HG02870 (cell line): Measurements from ENCODE around the gene ZIC4.

ENCODE experiments used
- ATAC-seq: cut with Tn5 transposase; IDR thresholded peaks from one replicate; pipeline ENCODE4 v1.9.1; 2021; ENCODE audit warnings: mild to moderate bottlenecking, moderate library complexity; ENCODE audit not compliant: unreplicated experiment

The ZIC4 gene

DNA sequence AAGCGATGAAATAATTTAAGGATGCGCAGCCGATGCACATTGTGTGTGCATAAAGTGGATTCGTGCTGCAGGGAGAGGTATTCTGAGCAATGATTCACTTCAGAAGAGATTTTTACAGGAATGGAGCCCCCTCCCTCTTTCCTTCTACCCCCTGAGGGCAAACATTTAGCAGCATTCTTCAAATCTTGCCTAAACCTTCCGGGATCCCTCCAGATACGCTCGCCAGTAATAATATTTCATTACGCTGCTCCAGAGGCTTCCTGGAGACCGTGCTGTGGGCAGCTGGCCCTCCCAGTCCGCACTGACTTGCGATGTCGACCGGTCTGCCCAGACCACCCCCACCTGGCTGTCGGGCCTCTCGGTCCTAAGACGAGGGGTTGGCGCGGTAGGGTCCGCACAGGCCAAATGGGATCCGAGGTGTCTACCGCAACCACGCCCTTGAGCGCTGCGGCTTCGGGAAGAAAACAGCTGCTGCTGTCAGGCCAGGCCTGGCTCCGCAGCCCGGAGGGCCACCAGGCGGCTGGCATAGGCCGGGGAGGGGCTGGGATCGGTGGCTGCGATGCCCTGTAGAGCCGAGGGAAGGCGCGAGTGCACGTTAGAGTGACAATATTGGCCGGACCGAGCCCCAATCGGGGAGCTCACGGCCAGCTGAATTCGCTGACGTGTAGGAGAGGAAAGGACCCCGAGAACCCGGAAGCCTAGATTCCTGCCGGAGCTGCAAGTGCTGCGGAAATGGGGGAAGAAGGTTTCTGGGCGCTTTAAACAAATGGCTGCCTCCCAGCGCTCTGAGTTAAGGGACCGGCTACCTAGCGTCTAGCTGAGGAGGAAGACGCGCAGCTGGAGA is 14.3 kb downstream of the ZIC4 start:
- ATAC-seq, result no peak

DNA sequence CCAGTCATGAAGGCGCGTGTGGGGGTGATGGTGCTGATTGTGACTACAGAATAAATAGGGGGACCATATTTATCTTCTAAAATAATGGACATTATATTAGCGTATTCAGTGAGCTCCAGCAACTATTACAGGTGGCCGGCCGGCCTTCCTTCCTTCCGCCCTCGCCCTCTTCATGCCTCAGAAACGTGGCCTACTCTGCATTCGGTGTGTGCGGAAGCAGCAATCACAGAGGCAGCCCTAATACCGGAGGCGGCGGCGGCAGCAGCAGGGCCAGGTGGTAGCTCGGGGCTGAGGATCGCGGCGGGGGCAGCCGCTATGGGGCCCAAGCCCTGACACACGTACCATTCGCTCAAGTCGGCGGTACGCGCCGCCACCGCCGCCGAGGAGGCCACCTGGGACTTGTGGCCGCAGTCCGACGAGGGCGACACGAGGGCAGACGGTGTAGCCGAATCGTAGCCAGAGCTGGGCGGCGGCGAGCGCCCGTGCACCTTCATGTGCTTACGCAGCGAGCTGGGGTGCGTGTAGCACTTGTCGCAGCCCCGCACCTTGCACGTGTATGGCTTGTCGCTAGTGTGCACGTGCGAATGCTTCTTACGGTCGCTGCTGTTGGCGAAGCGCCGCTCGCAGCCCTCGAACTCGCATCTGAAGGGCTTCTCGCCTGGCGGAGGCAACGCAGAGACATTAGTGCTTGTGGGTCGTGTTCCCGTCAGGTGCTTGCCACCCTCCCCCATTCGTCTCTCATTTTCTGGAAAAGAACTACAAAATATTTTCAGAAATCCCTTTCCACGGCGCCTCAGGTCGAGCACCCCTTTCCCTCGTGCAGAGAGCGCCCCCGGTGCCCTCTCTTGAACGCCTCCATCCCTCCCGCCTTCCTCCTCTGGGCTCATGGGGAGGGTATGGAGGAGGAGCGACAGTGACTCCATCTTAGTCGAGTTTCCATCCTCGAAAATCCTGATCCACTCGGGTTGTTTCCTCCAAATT is 15.5 kb downstream of the ZIC4 start:
- ATAC-seq, result no peak

DNA sequence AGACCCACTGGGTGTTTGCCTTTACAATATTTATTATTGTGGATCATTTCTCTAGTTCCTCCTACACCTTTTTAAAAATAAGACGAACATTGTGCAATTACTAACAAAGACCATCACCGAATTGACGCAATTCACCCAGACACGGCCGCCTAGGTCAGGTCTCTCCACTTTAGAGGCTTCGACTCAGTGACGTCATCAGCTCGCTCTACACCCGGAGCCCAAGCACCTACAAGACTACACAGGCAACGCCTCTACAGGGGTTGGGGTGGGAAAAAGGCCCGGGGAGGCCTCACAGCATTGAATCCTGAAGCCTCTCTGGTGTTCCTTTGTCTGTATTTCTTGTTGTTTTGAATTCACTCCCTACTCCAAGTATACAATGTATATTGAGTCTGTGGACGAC is 16.6 kb downstream of the ZIC4 start:
- no peak for ATAC-seq

DNA sequence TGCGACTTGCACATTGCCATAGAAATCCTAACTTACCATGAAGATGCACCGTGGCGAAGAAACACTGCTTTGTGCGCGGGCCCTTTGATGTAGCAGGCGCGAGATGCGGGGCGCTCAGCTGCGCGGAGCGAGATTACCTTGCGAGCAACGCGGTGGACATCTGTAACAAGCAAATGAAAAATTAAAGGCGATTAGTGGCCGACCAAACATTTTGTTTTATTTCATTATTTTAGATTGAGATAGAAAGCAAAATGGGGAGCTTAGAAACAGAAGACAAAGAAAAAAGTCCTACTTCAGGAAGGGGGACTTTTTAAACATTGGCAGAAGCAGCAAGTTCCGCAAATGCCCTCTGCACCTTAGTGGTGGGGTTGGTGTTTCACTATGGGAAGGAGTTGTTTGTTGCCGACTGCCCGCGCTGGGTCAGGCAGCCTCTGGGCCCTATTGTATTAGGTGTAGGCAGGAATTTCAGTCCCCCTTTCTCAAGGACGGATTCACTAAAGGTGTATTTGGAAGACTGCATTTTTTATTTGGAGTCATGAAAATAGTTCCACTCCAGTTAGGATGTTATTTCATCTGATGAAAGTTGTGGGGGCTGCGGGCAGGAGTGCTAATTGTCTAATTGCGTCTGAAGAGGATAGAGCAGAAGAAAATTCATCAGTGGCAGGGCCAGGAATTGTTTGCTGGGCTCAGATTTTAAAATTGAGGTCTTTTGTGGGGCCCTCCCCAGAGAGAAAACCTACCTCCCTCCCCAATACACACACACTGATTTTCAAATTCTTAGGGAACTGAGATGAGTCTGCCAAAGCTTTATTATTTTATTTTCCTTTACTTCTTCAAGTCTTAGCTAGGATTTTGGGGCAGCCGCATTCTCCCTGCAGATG is 17.4 kb downstream of the ZIC4 start:
- no peak for ATAC-seq

DNA sequence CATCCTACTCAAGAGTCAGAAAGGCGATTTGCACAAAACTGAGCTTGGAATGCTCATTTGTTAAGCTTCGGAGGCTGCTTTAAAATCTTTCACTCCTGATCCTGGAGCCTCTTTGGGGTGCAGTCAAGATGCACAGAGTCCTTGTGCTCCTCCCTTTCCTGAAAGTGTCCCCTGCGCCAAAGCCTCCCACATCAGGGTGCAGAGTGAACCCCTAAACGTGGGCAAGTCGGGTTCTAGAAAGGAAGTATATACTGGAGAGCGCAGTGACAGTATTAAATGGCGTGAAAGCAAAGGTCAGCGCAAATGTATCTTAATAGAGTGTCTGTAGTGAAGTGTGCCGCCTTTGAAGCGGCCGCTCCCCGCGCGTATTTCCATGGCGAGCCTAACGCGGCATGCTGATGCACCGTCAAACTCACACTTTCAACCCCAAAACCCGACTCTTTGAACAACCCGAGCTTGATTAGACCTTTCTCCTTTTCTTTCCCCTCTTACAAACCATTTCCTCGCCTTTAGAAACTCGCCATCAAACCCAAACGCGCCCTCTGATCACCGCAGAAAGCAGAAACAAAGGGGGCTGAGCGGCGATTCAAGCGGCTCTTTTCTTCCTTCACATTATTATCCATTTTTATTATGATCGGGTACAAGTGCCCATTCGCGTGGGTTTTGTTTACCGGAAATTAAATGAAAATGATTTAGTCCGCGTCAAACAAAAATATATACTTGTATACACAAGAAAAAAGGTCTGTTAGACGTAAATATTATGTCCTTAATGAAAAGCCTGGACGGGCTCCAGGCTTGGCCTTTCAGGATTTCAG is 18.3 kb downstream of the ZIC4 start:
- ATAC-seq, result no peak

DNA sequence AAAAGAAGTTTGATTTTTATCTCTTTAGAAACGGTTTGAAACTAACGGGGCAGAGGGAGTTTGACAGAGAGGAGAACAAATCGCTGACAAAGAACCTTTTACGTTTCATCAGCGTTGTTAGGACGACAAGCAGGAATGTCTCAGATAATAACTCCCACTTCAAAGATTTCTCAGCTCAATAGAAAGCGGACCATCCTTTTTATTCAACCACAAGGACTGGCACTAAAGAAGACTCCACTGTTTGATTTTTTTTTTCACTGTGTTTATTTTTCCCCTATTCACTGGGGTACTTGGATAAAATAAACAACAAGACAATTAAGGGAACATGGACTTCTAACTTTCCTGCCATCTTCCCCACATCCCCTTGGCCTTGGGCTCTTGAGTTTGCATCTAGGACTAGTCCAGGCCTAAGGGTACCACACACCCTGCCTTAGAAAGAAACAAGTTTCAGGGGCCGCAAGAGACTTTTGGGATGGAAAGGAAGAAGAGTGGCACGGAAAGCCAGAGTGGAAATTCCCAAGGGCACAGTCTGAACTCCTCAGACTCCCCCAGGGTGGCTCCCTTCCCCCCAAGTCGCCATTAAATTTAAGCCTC is 19.0 kb downstream of the ZIC4 start:
- no peak for ATAC-seq

DNA sequence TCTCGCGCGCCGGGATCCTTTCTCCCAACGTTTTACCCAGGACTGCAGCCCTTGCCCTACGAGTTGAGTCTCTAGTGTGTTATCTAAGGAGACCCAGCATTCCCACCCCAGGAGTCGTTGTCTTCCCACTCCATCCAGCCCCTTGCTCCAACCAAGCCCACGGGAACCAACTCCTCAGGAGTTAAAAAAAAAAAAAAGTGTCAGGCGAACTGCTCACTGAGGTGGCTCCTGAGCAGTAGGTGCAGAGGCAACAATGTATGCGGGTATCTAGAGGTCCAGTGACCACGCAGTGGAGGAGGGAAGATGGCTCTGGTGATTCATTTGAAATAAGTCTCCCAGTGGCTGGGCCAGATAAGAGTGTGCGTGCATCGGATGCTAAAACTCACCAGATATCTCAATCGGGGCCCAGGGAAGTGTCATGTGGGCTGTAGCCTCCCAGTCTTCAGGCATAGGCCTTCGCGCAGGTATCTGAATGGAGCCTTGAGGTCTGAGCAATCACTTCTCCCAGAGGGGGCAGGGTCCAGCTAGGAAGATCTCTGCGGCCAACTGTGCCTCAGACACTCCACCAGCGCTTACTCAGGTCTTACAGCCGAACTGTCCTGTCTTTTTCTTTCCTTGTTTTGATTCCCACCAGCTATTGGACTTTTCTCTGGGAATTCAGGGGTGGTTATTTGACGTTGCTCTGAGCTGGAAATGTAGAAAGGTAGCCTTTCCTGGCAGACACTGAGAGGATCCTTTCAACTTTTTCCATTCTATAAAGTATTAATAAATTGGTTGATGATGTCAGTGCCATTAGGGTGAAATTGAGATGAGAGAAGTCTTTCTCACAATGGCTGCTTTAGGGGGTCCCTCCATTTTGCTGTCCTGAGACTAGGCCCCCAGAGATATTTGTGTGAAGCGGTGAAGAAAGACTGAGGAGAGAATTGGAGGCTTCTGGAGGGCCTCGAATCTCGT is 21.0 kb downstream of the ZIC4 start:
- ATAC-seq, result no peak

DNA sequence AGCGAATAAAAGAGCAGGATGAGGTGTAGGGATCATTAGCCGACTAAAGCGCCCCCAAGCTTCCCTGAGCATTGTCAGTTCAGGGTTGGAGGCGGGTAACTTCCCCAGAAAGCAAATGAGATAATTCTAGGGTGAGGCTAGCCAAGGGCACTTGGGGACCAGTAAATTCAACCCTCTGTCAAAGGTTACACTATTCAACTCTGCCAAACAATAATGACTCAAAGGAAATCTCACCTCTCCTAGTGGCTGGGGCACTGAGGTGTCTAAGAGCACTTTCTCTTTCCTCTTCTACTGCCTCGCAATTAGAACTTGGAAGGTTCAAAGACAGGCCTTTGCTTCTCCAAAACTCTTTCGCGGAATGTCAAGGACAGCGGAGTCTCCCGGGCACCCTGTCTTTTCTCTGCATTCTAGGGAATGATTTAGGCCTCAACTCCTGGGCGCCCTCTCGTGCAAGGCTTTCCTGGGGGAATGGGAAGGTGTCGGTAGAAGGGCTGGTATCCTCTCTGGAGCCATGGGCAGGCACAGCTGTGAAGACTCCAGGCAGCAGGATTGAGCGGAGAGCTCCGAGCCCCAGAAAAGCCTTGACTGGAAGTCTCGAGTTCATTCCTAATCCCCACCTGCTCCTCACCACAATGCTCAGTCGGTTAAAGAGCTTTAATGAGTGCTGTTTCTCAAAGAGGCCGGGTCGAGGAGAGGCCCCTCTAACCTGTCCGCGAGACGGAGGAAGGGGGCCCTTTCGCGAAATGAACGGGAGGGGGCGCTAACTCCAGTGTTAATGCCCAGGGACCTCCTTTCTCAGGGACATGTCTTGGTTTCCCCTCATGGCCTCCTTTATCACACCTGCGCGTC is 21.9 kb downstream of the ZIC4 start:
- no peak for ATAC-seq

DNA sequence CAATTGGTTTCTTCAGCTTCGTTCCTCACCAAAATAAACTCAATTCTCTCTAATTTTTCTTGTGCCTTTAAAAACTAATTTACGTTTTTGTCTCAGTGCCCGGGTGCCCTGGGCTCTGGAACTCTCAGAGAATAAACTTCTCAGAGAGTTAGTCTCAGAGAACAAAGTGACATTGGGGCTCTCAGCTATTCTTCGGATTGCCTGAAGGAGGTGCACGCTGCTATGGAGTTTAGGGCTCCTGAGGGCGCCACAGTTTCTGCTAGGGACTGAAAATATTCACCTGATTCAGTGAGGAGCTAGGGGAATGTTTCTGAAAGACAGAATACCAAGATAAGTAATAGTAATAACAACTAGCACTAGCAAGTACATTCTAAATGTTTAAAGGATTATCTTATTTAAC is 22.7 kb downstream of the ZIC4 start:
- no peak for ATAC-seq

DNA sequence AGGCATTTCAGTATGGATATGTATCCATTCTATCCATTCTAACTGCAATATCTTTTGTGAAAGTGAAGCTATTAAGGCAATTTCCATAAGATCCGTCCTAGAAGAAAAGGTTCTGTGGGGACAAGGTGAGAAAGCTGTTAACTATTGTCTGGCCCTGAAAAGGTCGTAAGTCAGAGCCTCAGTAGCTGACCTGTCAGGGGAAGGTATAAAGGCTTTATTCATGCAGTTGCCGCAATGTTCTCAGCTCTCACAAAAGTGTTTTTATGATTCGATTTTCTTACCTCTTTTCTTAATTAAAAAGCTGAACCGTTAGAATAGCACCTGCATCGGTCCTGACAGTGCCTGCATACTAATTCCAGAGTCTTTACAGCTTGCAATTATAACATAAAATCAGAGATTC is 24.7 kb downstream of the ZIC4 start:
- no peak for ATAC-seq

DNA sequence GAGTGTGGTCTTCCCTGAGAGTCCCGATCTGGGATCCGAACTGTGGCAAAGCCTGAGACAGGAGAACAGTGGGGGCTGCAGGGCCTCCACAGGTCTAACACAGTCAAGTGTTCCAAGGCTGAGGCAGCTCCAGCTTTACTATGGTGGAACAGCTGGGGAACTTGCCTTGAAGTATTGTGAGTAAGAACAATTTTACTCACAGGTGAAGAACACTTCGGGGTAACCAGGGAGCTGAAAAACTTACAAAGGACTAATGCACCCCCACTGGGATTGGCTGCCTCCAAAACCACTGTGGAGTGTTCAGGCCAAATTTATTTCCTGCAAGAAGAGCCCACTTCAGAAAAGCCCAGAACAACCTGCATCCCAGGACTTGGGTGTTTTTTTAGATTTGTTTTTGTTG is 25.4 kb downstream of the ZIC4 start:
- ATAC-seq, result no peak

DNA sequence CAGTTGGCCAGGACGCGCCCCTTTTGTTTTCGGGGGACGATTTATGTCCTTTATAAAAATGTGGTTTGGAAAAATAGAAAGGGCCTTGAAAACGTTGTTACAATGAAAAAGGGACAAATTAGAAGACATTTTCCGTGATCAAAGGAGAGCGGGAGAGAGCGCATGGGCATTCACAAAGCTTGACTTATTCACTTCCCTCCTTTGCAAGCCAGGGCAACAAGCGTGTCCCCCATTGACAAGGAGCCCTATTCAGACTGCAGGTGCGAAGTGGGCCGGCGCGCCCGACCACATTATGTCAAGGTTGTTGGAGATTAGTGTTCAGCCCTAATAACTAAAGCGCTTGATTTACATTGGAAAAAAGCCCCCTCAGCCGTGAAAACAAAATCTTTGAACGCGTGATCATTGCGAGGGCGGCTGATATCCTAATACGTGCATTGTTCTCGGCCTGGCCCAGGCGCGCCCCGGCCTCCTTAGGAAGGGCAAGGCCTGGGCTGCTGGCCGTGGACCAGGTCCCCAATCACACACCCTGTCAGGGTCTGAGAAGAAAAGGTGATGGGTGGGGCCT is 25.9 kb downstream of the ZIC4 start:
- ATAC-seq, result no peak

DNA sequence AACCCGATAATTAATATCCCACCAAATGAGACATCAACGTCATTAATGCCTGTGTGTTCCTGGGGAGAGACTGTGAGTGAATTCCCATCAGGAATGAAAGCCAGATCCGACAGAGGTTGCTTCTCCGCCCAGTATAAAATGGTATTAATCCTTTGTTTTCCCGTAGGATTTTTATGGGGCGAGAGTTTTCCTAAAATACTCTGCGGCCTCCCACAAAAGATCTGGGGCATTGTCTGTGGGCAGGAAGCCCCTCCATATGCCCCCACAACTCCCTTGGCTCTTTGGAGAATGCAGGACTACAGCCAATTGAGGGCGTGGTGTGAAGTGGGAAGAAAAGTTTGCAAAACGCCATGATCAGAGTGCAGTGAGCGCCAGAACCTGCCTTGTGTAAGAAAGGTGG is 26.7 kb downstream of the ZIC4 start:
- ATAC-seq, result no peak

DNA sequence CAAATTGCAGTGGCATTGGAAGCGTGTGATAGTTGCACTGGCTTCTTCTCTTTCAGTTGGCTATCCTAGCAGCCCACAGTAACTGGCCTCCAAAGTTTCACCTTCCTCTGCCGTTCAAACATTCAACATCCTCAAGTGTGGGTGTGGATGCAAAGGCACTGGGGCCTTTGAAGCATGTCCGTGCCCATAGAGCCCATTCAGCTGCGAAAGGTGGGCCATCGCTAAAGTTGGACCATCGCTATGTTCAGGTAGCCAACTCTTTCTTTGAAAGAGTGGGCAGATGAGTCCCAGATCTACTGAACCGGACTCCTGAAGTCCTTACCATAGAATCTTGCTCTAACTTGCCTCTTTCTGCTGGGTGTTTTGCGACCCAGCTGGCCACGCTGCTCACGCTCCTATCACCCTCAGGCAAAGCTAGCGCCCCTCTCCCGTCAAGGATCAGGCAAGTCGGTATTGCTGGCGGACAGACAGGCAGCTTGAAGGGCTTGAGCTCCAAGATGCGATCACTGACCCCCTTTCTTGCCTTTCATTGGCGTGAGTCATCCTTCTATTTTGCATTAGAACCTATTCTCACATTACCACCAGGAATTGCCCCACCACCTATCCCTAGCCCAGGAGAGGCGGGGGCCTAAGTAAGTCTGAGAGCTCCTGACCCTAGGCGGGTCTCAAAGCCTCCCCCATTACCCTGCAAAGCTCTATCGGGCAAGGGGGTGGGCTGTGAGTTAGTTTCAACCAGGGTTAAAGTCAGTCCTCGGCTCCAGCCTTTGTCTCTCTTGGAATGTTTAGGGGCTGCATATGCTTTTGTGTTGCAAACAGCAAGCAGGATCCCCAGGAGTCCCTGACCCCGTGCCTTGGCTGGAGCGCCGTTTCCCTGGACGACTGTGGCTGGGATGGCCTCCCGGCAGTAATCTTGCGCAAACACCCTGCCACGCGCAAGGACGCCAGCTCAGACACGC is 28.7 kb downstream of the ZIC4 start:
- no peak for ATAC-seq

DNA sequence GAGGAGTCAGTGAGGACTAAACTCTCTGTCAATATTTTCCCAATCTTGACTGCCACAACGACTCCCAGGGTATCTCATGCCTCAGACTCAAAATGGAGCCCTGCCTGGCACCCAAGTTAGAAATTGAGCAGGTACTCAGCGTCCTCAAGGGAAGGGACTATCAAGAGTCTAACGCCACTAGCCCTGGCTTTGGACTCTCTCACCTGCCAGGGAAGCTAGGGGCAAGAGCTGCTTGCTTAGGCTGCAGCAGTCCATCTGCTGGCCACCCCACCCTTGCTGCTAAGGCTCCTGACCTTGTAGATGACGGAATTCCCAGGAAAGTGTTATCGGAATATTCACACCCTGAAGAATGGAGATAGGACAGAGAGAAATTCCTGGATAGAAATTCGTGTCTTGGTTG is 33.0 kb downstream of the ZIC4 start:
- ATAC-seq, result no peak

DNA sequence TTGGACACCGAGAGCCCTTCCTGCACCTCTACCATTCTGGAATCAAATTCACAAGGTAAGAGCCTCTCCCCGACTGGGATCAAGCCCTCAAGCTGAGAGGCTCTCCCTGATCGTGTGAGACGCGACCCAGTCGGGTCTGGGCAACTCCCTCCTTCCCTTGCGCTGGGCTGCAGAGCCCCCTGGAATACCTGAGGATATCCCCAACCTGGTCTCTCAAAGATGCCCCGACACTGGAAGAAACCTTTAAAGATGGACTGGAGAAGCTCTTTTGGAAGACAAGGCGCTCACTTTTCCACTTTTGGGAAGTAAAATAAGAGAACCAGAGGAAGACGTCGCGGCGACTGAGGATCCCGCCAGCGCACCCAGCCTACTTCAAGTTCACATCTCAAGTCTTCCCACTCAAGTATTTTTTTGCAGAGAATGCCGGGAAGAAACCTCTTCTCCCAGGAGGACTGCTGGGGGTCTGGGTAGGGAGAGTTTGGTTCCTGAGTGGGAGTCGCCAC is 33.8 kb downstream of the ZIC4 start:
- ATAC-seq, result no peak
